K562 (cell line): ENCODE results near the gene NEURL1.

Experiments
- EP300 ChIP-seq: IDR thresholded peaks from 2 replicates; pipeline ENCODE4 v1.6.1; 2012; ENCODE audit warnings: low read length, improper control_type of control experiment
- NFE2 ChIP-seq: IDR thresholded peaks from 2 replicates; pipeline ENCODE4 v1.6.1; 2014; ENCODE audit warnings: antibody characterized with exemption, low read depth
- NR1H2 ChIP-seq: sonication (generic); formaldehyde crosslinking; IDR thresholded peaks from 2 replicates; pipeline ENCODE4 v1.4.0; 2020; ENCODE audit warnings: mild to moderate bottlenecking, missing genetic modification reagents
- RAD21 ChIP-seq, 2 experiments: fragments of 250-450 bp in 1 of 2; fragments of 450-650 bp in 1 of 2; sonication (Bioruptor Pico) in 1 of 2; formaldehyde crosslinking in 1 of 2; IDR thresholded peaks in 1 of 2; conservative IDR thresholded peaks in 1 of 2; 2 replicates each; pipeline versions ENCODE4 v1.4.0 to v1.8.0; 2020 to 2022; ENCODE audit warnings: mild to moderate bottlenecking in 2 of 2, moderate library complexity in 1 of 2
- RAD51 ChIP-seq: fragments of 450-650 bp; IDR thresholded peaks from 2 replicates; pipeline ENCODE4 v1.7.1; 2016; ENCODE audit warnings: low read depth, mild to moderate bottlenecking, borderline replicate concordance
- USF1 ChIP-seq: sonication (generic); formaldehyde crosslinking; IDR thresholded peaks from 2 replicates; pipeline ENCODE4 v1.9.0; 2022; ENCODE audit warnings: mild to moderate bottlenecking, missing genetic modification reagents
- TF ChIP-seq, protein P1 (sequence below), 3 experiments: IDR thresholded peaks in 2 of 3; conservative IDR thresholded peaks in 1 of 3; 2 replicates each; pipeline ENCODE4 v1.5.1; 2011 to 2012; ENCODE audit warnings: low read length in 3 of 3, mild to moderate bottlenecking in 3 of 3, control low read depth in 2 of 3, improper control_type of control experiment in 1 of 3, inconsistent platforms in 1 of 3, low read depth in 1 of 3, mixed read lengths in 1 of 3, moderate library complexity in 1 of 3; ENCODE audit not compliant: insufficient read depth in 2 of 3

DNA sequence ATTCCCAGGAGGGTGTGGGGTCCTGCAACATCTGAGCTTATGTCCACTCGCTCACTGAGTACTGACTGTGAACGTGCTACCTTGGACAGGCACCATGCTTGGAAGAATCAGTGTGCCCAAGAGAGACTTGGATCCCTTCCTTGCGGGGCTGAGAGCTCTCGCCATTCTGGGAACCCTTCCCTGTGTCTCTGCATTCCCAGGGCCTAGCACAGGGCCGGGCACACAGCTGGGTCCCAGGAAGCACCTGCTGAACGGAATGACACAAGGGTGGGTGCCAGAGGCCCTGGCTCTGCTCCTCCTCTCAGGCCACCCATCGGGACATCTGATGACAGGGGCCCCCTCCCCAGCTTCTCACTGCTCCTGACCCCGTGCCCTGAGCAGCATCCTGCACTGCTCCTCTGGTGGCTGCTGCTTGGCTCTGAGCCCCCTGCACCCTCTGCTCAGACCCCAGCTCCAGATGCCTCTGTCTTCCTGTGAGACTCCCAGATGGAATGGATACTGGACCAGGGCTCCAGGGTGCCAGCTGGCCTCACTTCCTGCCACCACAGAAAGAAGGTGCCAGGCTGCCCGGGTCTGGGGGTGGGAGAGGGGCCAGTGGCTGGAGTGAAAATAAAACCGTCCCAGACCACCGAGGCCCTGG, 129.6 kb downstream of the NEURL1 start:
- TF ChIP-seq NR1H2 (no peak), EP300 (no peak), RAD21 (CRISPR knock-in tag; conservative IDR thresholded peaks at IDR 0.05 in 1 of 2, IDR thresholded peaks at IDR 0.05 in 1 of 2) (no peak), USF1 (no peak), RAD51 (no peak), NFE2 (no peak)
- TF ChIP-seq, protein P1, sequence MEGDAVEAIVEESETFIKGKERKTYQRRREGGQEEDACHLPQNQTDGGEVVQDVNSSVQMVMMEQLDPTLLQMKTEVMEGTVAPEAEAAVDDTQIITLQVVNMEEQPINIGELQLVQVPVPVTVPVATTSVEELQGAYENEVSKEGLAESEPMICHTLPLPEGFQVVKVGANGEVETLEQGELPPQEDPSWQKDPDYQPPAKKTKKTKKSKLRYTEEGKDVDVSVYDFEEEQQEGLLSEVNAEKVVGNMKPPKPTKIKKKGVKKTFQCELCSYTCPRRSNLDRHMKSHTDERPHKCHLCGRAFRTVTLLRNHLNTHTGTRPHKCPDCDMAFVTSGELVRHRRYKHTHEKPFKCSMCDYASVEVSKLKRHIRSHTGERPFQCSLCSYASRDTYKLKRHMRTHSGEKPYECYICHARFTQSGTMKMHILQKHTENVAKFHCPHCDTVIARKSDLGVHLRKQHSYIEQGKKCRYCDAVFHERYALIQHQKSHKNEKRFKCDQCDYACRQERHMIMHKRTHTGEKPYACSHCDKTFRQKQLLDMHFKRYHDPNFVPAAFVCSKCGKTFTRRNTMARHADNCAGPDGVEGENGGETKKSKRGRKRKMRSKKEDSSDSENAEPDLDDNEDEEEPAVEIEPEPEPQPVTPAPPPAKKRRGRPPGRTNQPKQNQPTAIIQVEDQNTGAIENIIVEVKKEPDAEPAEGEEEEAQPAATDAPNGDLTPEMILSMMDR (IDR thresholded peaks at IDR 0.05 in 2 of 3, conservative IDR thresholded peaks at IDR 0.05 in 1 of 3; ENCODE audit: insufficient read depth in 2 of 3, low read depth in 1 of 3, low read length in 3 of 3) = no peak
